GM18502 (cell line): ENCODE measurements around the gene INO80B.
"Not testable (repeated sequence)": the region's sequence is repeated elsewhere in the genome, so short reads cannot be mapped to it uniquely, and the experiment has no call there.

Experiments used
- ATAC-seq: cut with Tn5 transposase; IDR thresholded peaks from one replicate; pipeline ENCODE4 v1.9.1; 2021; ENCODE audit warnings: mild to moderate bottlenecking; ENCODE audit not compliant: unreplicated experiment, poor library complexity

The INO80B gene

GRCh38 chr2:74472086-74472944 is 17.4 kb downstream of the INO80B start, which contains the start of gene MRPL53:
Gene MRPL53 (minus strand): TSS chr2:74472680. CDS start chr2:74472660, 20 bp downstream.
- peak; percentile 89 for ATAC-seq

GRCh38 chr2:74472945-74473258 is 18.0 kb downstream of the INO80B start:
- ATAC-seq = no peak

GRCh38 chr2:74474481-74474880 is 19.6 kb downstream of the INO80B start:
- ATAC-seq = no peak

- no peak for ATAC-seq
These were observed 20.0 kb downstream of the INO80B start for GRCh38 chr2:74474899-74475298.

- ATAC-seq = no peak
These were observed 26.5 kb downstream of the INO80B start for GRCh38 chr2:74481431-74481830.

GRCh38 chr2:74481961-74482800 is 27.3 kb downstream of the INO80B start:
- ATAC-seq = peak; percentile 42

GRCh38 chr2:74482801-74483674 is 28.2 kb downstream of the INO80B start, which contains the start of the genes CCDC142 and TTC31:
Gene CCDC142 (minus strand): TSS chr2:74482998. CDS start chr2:74482837, 161 bp downstream.
Gene TTC31 (plus strand): TSS chr2:74483081. CDS start chr2:74483096, 15 bp downstream.
- peak; percentile 94 for ATAC-seq

- not testable (repeated sequence) for ATAC-seq
These were observed 28.8 kb downstream of the INO80B start for GRCh38 chr2:74483675-74484164.

GRCh38 chr2:74486141-74486540 is 31.3 kb downstream of the INO80B start:
- no peak for ATAC-seq

- no peak for ATAC-seq
These were observed 34.0 kb downstream of the INO80B start for GRCh38 chr2:74488643-74489481.

- no peak for ATAC-seq
These were observed 35.0 kb downstream of the INO80B start for GRCh38 chr2:74489906-74490305.

- no peak for ATAC-seq
These were observed 37.0 kb downstream of the INO80B start for GRCh38 chr2:74491648-74492544.

- no peak for ATAC-seq
These were observed 38.7 kb downstream of the INO80B start for GRCh38 chr2:74493546-74493945.

GRCh38 chr2:74495440-74495839 is 40.6 kb downstream of the INO80B start:
- ATAC-seq = no peak

GRCh38 chr2:74496997-74497776 is 42.3 kb downstream of the INO80B start:
- ATAC-seq = no peak

GRCh38 chr2:74497777-74498499 is 43.1 kb downstream of the INO80B start:
- ATAC-seq = no peak
